ENCODE results near the gene PRKRIP1. TPM values are rescaled to one million over a fixed set of nuclear protein-coding genes. Genes with fewer than 3 reads are reported as not detected.
"Not testable (repeated sequence)": the region's sequence is repeated elsewhere in the genome, so short reads cannot be mapped to it uniquely, and the experiment has no call there.

The PRKRIP1 gene
- total and polyA plus RNA-seq, 2 experiments from 2014 or later = 60.1 to 76.3 TPM

- H3K27me3 ChIP-seq = no peaks in the 10 kb centered on the region
- peaks cover 16% of the 10 kb centered on the region for H3K36me3 ChIP-seq
- no peak for TF ChIP-seq CTCF (IDR thresholded peaks at IDR 0.05; ENCODE audit: low read depth, low read length)
- H3K4me3 ChIP-seq = no peak overlapping the region
- no peak for DNase-seq (ENCODE audit: low read depth in 1 of 2, low spot score in 1 of 2)
- no peaks in the 10 kb centered on the region for H3K9me3 ChIP-seq (ENCODE audit: low read depth)
- H3K4me1 ChIP-seq (ENCODE audit: low read depth) = no peaks in the 10 kb centered on the region
- H3K27ac ChIP-seq = no peak overlapping the region
Observed at GRCh38 chr7:102453319-102453718, 57.2 kb downstream of the PRKRIP1 start.

- Histone ChIP-seq H3K4me3 (no peak overlapping the region), H3K9me3 (ENCODE audit: low read depth) (no peaks in the 10 kb centered on the region), H3K27me3 (no peaks in the 10 kb centered on the region), H3K4me1 (ENCODE audit: low read depth) (no peaks in the 10 kb centered on the region), H3K36me3 (peaks cover 17% of the 10 kb centered on the region), H3K27ac (no peak overlapping the region)
- TF ChIP-seq CTCF (IDR thresholded peaks at IDR 0.05; ENCODE audit: low read depth, low read length) = no peak
- DNase-seq (ENCODE audit: low read depth in 1 of 2, low spot score in 1 of 2) = no peak
Observed at GRCh38 chr7:102454468-102454867, 58.3 kb downstream of the PRKRIP1 start.

- H3K27me3 ChIP-seq; DNase-seq (ENCODE audit: low read depth in 1 of 2, low spot score in 1 of 2); H3K9me3 ChIP-seq (ENCODE audit: low read depth); H3K4me3 ChIP-seq; H3K27ac ChIP-seq; H3K4me1 ChIP-seq (ENCODE audit: low read depth): not testable (repeated sequence)
- H3K36me3 ChIP-seq = peaks cover 17% of the 10 kb centered on the region
Observed at GRCh38 chr7:102454932-102455331, 58.8 kb downstream of the PRKRIP1 start.

GRCh38 chr7:102455596-102455995, 59.4 kb downstream of the PRKRIP1 start:
- no peak overlapping the region for H3K4me3 ChIP-seq
- TF ChIP-seq CTCF (IDR thresholded peaks at IDR 0.05; ENCODE audit: low read depth, low read length) = no peak
- no peak for DNase-seq (ENCODE audit: low read depth in 1 of 2, low spot score in 1 of 2)
- no peaks in the 10 kb centered on the region for H3K9me3 ChIP-seq (ENCODE audit: low read depth)
- peaks cover 17% of the 10 kb centered on the region for H3K36me3 ChIP-seq
- H3K4me1 ChIP-seq (ENCODE audit: low read depth) = no peaks in the 10 kb centered on the region
- no peaks in the 10 kb centered on the region for H3K27me3 ChIP-seq
- no peak overlapping the region for H3K27ac ChIP-seq

- no peaks in the 10 kb centered on the region for H3K9me3 ChIP-seq (ENCODE audit: low read depth)
- no peaks in the 10 kb centered on the region for H3K27me3 ChIP-seq
- peaks cover 17% of the 10 kb centered on the region for H3K36me3 ChIP-seq
- TF ChIP-seq CTCF (IDR thresholded peaks at IDR 0.05; ENCODE audit: low read depth, low read length) = no peak
- H3K4me1 ChIP-seq (ENCODE audit: low read depth) = no peaks in the 10 kb centered on the region
- H3K4me3 ChIP-seq = no peak overlapping the region
- no peak overlapping the region for H3K27ac ChIP-seq
- DNase-seq (ENCODE audit: low read depth in 1 of 2, low spot score in 1 of 2) = no peak
Observed at GRCh38 chr7:102456327-102456726, 60.2 kb downstream of the PRKRIP1 start.

- H3K4me3 ChIP-seq = no peak overlapping the region
- no peaks in the 10 kb centered on the region for H3K4me1 ChIP-seq (ENCODE audit: low read depth)
- DNase-seq (ENCODE audit: low read depth in 1 of 2, low spot score in 1 of 2) = no peak
- H3K9me3 ChIP-seq (ENCODE audit: low read depth) = no peaks in the 10 kb centered on the region
- no peak overlapping the region for H3K27ac ChIP-seq
- TF ChIP-seq CTCF (IDR thresholded peaks at IDR 0.05; ENCODE audit: low read depth, low read length) = no peak
- no peaks in the 10 kb centered on the region for H3K27me3 ChIP-seq
- peaks cover 17% of the 10 kb centered on the region for H3K36me3 ChIP-seq
Observed at GRCh38 chr7:102457352-102457924, 61.3 kb downstream of the PRKRIP1 start.
